Adrenal gland (tissue), 5 donors: ENCODE measurements around the gene TRAPPC10.

Experiments used
- POLR2A ChIP-seq, 2 donors: fragments of 450-650 bp; IDR thresholded peaks; one replicate each; pipeline ENCODE4 v1.6.1; 2017; ENCODE audit warnings: antibody characterized with exemption in 2 of 2, mild to moderate bottlenecking in 2 of 2, moderate library complexity in 1 of 2
- TF ChIP-seq, protein P1 (sequence below), 6 experiments: fragments of 450-650 bp in 4 of 6; fragments of 200-600 bp in 2 of 6; sonication (generic) in 1 of 6; IDR thresholded peaks; 1 replicate in 5 of 6; 2 replicates in 1 of 6; pipeline versions ENCODE4 v1.5.1 to v1.8.0; 2016 to 2021; ENCODE audit warnings: antibody characterized with exemption in 6 of 6, mild to moderate bottlenecking in 2 of 6, moderate library complexity in 1 of 6
- donor health status: DM: no; HTN: no; CAD: no.

GRCh38 chr21:43973634-43973955, 38.5 kb upstream of the TRAPPC10 start:
- TF ChIP-seq, protein P1, sequence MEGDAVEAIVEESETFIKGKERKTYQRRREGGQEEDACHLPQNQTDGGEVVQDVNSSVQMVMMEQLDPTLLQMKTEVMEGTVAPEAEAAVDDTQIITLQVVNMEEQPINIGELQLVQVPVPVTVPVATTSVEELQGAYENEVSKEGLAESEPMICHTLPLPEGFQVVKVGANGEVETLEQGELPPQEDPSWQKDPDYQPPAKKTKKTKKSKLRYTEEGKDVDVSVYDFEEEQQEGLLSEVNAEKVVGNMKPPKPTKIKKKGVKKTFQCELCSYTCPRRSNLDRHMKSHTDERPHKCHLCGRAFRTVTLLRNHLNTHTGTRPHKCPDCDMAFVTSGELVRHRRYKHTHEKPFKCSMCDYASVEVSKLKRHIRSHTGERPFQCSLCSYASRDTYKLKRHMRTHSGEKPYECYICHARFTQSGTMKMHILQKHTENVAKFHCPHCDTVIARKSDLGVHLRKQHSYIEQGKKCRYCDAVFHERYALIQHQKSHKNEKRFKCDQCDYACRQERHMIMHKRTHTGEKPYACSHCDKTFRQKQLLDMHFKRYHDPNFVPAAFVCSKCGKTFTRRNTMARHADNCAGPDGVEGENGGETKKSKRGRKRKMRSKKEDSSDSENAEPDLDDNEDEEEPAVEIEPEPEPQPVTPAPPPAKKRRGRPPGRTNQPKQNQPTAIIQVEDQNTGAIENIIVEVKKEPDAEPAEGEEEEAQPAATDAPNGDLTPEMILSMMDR (IDR thresholded peaks at IDR 0.05): no peak
- TF ChIP-seq POLR2A (IDR thresholded peaks at IDR 0.05): no peak
